Thoracic aorta (tissue), 2 donors: Measurements from ENCODE around the gene PAX2. TPM values are rescaled to one million over a fixed set of nuclear protein-coding genes. Genes with fewer than 3 reads are reported as not detected.

Experiments
- ATAC-seq: fragments of 150-250 bp; one replicate; pipeline ENCODE4 v1.8.0; 2017; ENCODE audit warnings: low read depth; ENCODE audit not compliant: insufficient number of reproducible peaks, low FRiP score
- DNase-seq: peaks from one replicate; pipeline ENCODE4 v3.0.0-alpha.2; 2020; ENCODE audit warnings: low spot score
- H3K27ac ChIP-seq, 2 donors: fragments of 200-600 bp; sonication (generic); 1 replicate in 1 of 2; 2 replicates in 1 of 2; pipeline ENCODE4 v1.5.1; 2016; ENCODE audit warnings: mild to moderate bottlenecking in 2 of 2, moderate library complexity in 2 of 2
- H3K27me3 ChIP-seq: fragments of 200-600 bp; sonication (generic); replicated peaks from 2 replicates; pipeline ENCODE4 v1.6.0; 2016; ENCODE audit warnings: mild to moderate bottlenecking; ENCODE audit not compliant: insufficient read depth
- H3K36me3 ChIP-seq: fragments of 200-600 bp; sonication (generic); one replicate; pipeline ENCODE4 v1.5.1; 2016
- H3K4me1 ChIP-seq, 2 donors: fragments of 200-600 bp; sonication (generic); 1 replicate in 1 of 2; 2 replicates in 1 of 2; pipeline versions ENCODE4 v1.5.1 to v1.6.0; 2016; ENCODE audit warnings: low read depth in 2 of 2, mild to moderate bottlenecking in 1 of 2; ENCODE audit not compliant: control insufficient read depth in 1 of 2
- H3K4me3 ChIP-seq: fragments of 200-600 bp; sonication (generic); 2 replicates; pipeline ENCODE4 v1.5.1; 2016; ENCODE audit warnings: mild to moderate bottlenecking
- H3K9me3 ChIP-seq: fragments of 200-600 bp; sonication (generic); 2 replicates; pipeline ENCODE4 v1.5.1; 2016
- CTCF ChIP-seq: fragments of 200-600 bp; sonication (generic); IDR thresholded peaks from one replicate; pipeline ENCODE4 v1.5.1; 2019; ENCODE audit warnings: antibody characterized with exemption
- total RNA-seq, 2 donors: library from RNA; depleted of rRNA; stranded (reverse); fragments of >200 nt; gene quantifications; one replicate each; pipeline versions ENCODE4 v1.1.0 to v1.2.3, GENCODE V29; 2016

The PAX2 gene
- total RNA-seq, 2 donors from 2014 or later, result not detected

GRCh38 chr10:100705139-100705538, 40.2 kb upstream of the PAX2 start:
- ATAC-seq (no peak), DNase-seq (no peak)
- Histone ChIP-seq H3K9me3 (no peaks in the 10 kb centered on the region), H3K27me3 (peaks cover 2% of the 10 kb centered on the region), H3K36me3 (no peaks in the 10 kb centered on the region), H3K4me1 (no peaks in the 10 kb centered on the region), H3K27ac (no peak overlapping the region), H3K4me3 (no peak overlapping the region)
- no peak for TF ChIP-seq CTCF

- Histone ChIP-seq H3K27ac (no peak overlapping the region), H3K36me3 (no peaks in the 10 kb centered on the region), H3K9me3 (no peaks in the 10 kb centered on the region), H3K4me3 (no peak overlapping the region), H3K4me1 (no peaks in the 10 kb centered on the region), H3K27me3 (peaks cover 6% of the 10 kb centered on the region)
- no peak for TF ChIP-seq CTCF
- no peak for DNase-seq
- ATAC-seq, result no peak
Measured at GRCh38 chr10:100707261-100707848, 38.0 kb upstream of the PAX2 start.

- peak overlapping the region; percentile 14 for H3K4me3 ChIP-seq
- peaks cover 13% of the 10 kb centered on the region for H3K27me3 ChIP-seq
- no peak for DNase-seq
- H3K36me3 ChIP-seq, result no peaks in the 10 kb centered on the region
- no peaks in the 10 kb centered on the region for H3K4me1 ChIP-seq
- H3K27ac ChIP-seq, result no peak overlapping the region
- ATAC-seq, result no peak
- no peaks in the 10 kb centered on the region for H3K9me3 ChIP-seq
- TF ChIP-seq CTCF, result no peak
Measured at GRCh38 chr10:100709146-100710082, 36.0 kb upstream of the PAX2 start.

GRCh38 chr10:100710151-100710871, 35.1 kb upstream of the PAX2 start:
- no peaks in the 10 kb centered on the region for H3K36me3 ChIP-seq
- peak overlapping the region; percentile 14 for H3K4me3 ChIP-seq
- no peak for TF ChIP-seq CTCF
- H3K4me1 ChIP-seq, result no peaks in the 10 kb centered on the region
- DNase-seq, result no peak
- no peak overlapping the region for H3K27ac ChIP-seq
- ATAC-seq, result no peak
- no peaks in the 10 kb centered on the region for H3K9me3 ChIP-seq
- H3K27me3 ChIP-seq, result peaks cover 13% of the 10 kb centered on the region
